Measurements from ENCODE around the gene INPP5A. TPM values are rescaled to one million over a fixed set of nuclear protein-coding genes. Genes with fewer than 3 reads are reported as not detected.

The INPP5A gene
- total and polyA plus RNA-seq, 9 of the 15 experiments (the other 6 are each of a cell fraction or from before 2014, with no cell fraction given) = 0.66 to 11.6 (median 7.7) TPM

- Histone ChIP-seq H3K4me3 (no peak overlapping the region), H3K27ac (ENCODE audit: extremely low read depth, low read depth, low read length) (no peak overlapping the region), H3K9me3 (replicated peaks; ENCODE audit: control insufficient read depth, insufficient read depth, low read depth, low read length) (no peaks in the 10 kb centered on the region), H3K36me3 (ENCODE audit: control insufficient read depth, insufficient read depth, low read length) (no peaks in the 10 kb centered on the region), H3K9ac (ENCODE audit: insufficient read depth in 1 of 2, low read depth in 2 of 2, low read length in 2 of 2) (no peak overlapping the region), H3K27me3 (ENCODE audit: control insufficient read depth in 2 of 2, insufficient read depth in 2 of 2, low read length in 2 of 2) (no peaks in the 10 kb centered on the region), H3K9me1 (ENCODE audit: control insufficient read depth, insufficient read depth, low read length) (no peaks in the 10 kb centered on the region), H4K20me1 (replicated peaks; ENCODE audit: control insufficient read depth, insufficient read depth, low read length) (no peaks in the 10 kb centered on the region), H3K79me2 (ENCODE audit: control insufficient read depth, insufficient read depth, low read length) (no peaks in the 10 kb centered on the region), H2AFZ (ENCODE audit: low read depth, low read length) (no peak overlapping the region), H3K4me2 (ENCODE audit: insufficient read depth, low read length) (no peak overlapping the region), H3K4me1 (replicated peaks in 1 of 2; ENCODE audit: control insufficient read depth in 2 of 2, insufficient read depth in 2 of 2, low read length in 2 of 2) (peaks cover 0 to 15% of the 10 kb centered on the region in 2 experiments; a peak in 2 of 5 replicates)
- ChIA-PET POLR2A (no interaction called here), CTCF (ENCODE audit: low intra/inter-chr PET ratio) (no interaction called here)
- DNase-seq (ENCODE audit: extremely low read depth in 1 of 4, low spot score in 3 of 4) (no peak), ATAC-seq (no peak), FAIRE-seq (no peak)
- WGBS (ENCODE audit: insufficient coverage, low coverage, missing lambda C conversion rate) = 81% methylated on average over 5 of the region's 6 CpGs
- in situ Hi-C loops (cut with MboI) = no loop called here
- no peak for TF ChIP-seq NFRKB (IDR thresholded peaks at IDR 0.05; ENCODE audit: low read depth)
- TF ChIP-seq ZBTB11 (CRISPR knock-in tag; IDR thresholded peaks at IDR 0.05) = no peak
- no peak for TF ChIP-seq ZNF277 (CRISPR knock-in tag; IDR thresholded peaks at IDR 0.05; ENCODE audit: borderline replicate concordance)
- no peak for TF ChIP-seq THRB (CRISPR knock-in tag; conservative IDR thresholded peaks at IDR 0.05)
- TF ChIP-seq RERE (CRISPR knock-in tag; IDR thresholded peaks at IDR 0.05; ENCODE audit: borderline replicate concordance) = no peak
- intact Hi-C loops (cut with micrococcal nuclease) = no loop called here
- no TSS peak for BruUV-seq (replicated peaks)
Observed at GRCh38 chr10:132712743-132713142, 175.2 kb downstream of the INPP5A start.

Data from K562 (cell line).